IgD-negative memory B cell (primary cell): ENCODE results near the gene MAD1L1. TPM values are rescaled to one million over a fixed set of nuclear protein-coding genes. Genes with fewer than 3 reads are reported as not detected.

Experiments
- H3K27ac Mint-ChIP-seq, 3 donors: one replicate each; pipeline ENCODE4 v1.8.0; 2020 to 2022; ENCODE audit warnings: mild to moderate bottlenecking in 3 of 3, mixed read lengths in 3 of 3, moderate library complexity in 1 of 3
- H3K27me3 Mint-ChIP-seq: one replicate; pipeline ENCODE4 v1.8.0; 2021; ENCODE audit warnings: mixed read lengths
- H3K36me3 Mint-ChIP-seq: one replicate; pipeline ENCODE4 v1.8.0; 2020; ENCODE audit warnings: mild to moderate bottlenecking, mixed read lengths
- H3K4me1 Mint-ChIP-seq, 3 donors: one replicate each; pipeline ENCODE4 v1.8.0; 2020 to 2022; ENCODE audit warnings: mixed read lengths in 3 of 3, mild to moderate bottlenecking in 1 of 3
- H3K4me3 Mint-ChIP-seq, 4 donors: one replicate each; pipeline ENCODE4 v1.8.0; 2020 to 2022; ENCODE audit warnings: mild to moderate bottlenecking in 4 of 4, mixed read lengths in 4 of 4, moderate library complexity in 3 of 4
- H3K9me3 Mint-ChIP-seq, 3 donors: one replicate each; pipeline ENCODE4 v1.8.0; 2020 to 2021; ENCODE audit warnings: mixed read lengths in 3 of 3, mild to moderate bottlenecking in 1 of 3
- polyA plus RNA-seq: library from polyadenylated mRNA; unstranded; fragments of 300-500 nt; fragmentation: Illumina TruSeq; gene quantifications from one replicate; pipeline ENCODE4 v1.2.3, GENCODE V29; 2021

MAD1L1 gene
- polyA plus RNA-seq, 1 donor from 2014 or later, result 133 TPM

GRCh38 chr7:2254429-2255144 is 21.8 kb upstream of the MAD1L1 start:
- Mint-ChIP-seq H3K27ac (no peak overlapping the region), H3K4me1 (peaks cover 8 to 17% (median 13%) of the 10 kb centered on the region in 3 donors), H3K9me3 (no peaks in the 10 kb centered on the region), H3K27me3 (no peaks in the 10 kb centered on the region), H3K4me3 (no peak overlapping the region), H3K36me3 (peaks cover 6% of the 10 kb centered on the region)

GRCh38 chr7:2253525-2254244 is 20.9 kb upstream of the MAD1L1 start:
- Mint-ChIP-seq H3K27me3 (no peaks in the 10 kb centered on the region), H3K9me3 (no peaks in the 10 kb centered on the region), H3K36me3 (peaks cover 6% of the 10 kb centered on the region), H3K4me1 (peaks cover 8 to 14% (median 12%) of the 10 kb centered on the region in 3 donors), H3K27ac (no peak overlapping the region), H3K4me3 (no peak overlapping the region)

DNA sequence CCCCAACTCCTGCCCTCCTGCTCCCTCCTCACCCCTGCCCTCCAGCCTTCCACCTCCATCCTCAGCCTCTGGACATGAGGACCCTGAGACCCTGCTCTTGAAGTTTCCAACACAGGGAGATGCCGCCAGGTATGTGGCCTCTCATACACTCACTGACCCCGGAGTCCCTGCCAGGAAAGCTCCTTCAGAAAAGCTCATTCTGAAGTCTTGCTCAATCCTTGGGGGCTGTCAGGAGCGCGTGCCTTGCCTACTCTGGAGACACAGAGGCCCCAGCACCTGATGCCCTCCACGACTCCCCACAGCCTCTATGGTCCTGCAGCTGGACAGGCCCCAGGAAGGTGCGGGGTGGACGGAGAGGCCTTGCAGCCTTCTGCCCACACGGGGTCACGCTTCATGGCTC is 20.3 kb upstream of the MAD1L1 start:
- no peaks in the 10 kb centered on the region for H3K27me3 Mint-ChIP-seq
- peak overlapping the region in 1 of 4 donors; percentile 28 for H3K4me3 Mint-ChIP-seq
- H3K36me3 Mint-ChIP-seq, result peaks cover 6% of the 10 kb centered on the region
- no peaks in the 10 kb centered on the region for H3K9me3 Mint-ChIP-seq
- peaks cover 8 to 17% (median 13%) of the 10 kb centered on the region in 3 donors for H3K4me1 Mint-ChIP-seq
- H3K27ac Mint-ChIP-seq, result peak overlapping the region in 1 of 3 donors; percentile 32

DNA sequence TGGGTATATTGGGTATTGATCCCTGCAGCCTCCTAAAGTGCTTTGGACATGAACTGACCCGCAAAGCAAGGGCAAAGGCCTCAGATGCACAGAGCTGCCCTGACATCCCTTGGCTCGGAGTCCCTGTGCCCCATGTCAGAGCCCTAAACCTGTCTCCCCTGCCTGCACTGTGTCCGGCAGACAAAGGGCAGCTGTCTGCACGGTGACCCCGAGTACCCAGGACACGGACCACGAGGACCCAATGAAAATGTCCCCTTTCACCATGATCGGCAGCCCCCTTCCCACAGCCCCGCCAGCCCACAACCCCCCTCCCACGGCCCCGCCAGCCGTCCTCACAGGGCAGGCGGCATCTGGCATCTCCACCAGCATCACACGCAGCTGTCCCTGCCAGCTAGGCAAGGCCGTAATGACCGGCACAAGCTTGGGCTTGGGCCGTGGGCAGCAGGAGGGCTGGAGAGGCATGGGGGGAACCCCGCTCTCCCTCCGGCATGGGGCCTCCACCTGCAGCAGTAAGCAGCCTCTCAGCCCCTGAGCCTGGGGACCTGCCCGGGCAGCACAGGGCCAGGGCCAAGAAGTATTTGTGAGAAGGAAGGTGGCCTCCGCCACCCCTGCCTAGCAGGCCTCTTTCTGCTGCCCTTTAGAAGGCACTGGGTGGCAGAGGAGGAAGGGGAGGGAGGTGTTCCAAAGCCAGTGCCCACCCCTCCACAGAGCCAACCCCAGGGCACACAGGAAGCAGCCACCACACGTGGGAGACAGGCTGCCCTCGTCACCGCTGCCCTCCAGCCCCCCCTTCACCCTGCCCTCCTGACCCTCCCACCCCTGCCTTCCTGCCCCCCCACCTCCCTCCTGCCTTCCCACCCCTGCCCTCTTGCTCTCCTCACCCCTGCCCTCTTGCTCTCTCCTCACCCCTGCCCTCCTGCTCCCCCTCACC is 19.4 kb upstream of the MAD1L1 start:
- Mint-ChIP-seq H3K36me3 (peaks cover 6% of the 10 kb centered on the region), H3K4me3 (no peak overlapping the region), H3K27ac (peak overlapping the region in 1 of 3 donors; percentile 71), H3K4me1 (peaks cover 8 to 19% (median 13%) of the 10 kb centered on the region in 3 donors), H3K9me3 (no peaks in the 10 kb centered on the region), H3K27me3 (no peaks in the 10 kb centered on the region)

DNA sequence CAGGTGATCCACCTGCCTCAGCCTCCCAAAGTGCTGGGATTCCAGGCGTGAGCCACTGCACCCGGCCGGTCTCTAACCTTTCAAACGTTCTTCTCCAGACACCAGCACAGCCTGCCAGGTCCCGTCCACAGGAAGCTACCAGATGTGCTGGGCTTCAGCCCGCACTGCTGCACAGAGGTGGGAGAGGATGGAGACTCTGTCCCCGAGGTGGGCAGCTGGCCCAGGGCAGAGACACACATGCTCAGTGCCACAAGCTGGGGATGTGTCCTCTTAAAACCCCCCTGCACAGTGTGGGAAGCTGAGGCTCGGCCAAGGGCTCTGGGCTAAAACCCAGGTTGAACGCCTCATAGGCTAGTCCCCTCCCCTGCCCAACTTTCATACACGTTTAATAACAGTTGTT is 18.6 kb upstream of the MAD1L1 start:
- no peak overlapping the region for H3K27ac Mint-ChIP-seq

DNA sequence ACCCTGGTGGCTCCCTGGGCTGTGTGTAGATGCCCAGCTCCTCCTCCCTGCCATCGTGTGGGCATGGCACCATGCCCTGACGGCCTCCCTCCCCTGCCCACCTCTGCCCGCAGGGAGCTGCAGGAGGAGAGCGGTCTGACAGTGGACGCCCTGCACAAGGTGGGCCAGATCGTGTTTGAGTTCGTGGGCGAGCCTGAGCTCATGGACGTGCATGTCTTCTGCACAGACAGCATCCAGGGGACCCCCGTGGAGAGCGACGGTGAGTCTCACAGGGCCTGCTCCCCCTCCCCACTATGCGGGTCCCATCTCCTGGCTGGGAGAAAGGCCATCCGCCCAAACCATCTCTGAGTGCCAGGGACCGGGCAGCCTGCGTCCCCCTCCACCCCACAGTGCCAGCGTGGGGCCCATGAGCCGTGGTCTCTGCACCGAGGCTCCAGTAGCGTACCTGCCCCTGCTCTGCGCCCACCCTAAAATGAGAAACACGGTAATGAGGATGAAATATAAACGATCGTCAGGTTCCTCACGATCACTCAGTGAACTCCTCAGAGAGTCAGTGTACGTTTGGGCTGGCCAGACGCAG is 17.1 kb upstream of the MAD1L1 start:
- Mint-ChIP-seq H3K9me3 (no peaks in the 10 kb centered on the region), H3K27me3 (no peaks in the 10 kb centered on the region), H3K36me3 (peaks cover 3% of the 10 kb centered on the region), H3K27ac (peak overlapping the region in 1 of 3 donors; percentile 92), H3K4me1 (peaks cover 8 to 19% (median 10%) of the 10 kb centered on the region in 3 donors), H3K4me3 (peak overlapping the region in 2 of 4 donors; percentile 17 to 38)

More for the DNA sequence above, 18.6 kb upstream of the MAD1L1 start:
- Mint-ChIP-seq H3K4me3 (peak overlapping the region in 1 of 4 donors; percentile 28), H3K4me1 (peaks cover 8 to 19% (median 13%) of the 10 kb centered on the region in 3 donors), H3K27me3 (no peaks in the 10 kb centered on the region), H3K9me3 (no peaks in the 10 kb centered on the region), H3K36me3 (peaks cover 6% of the 10 kb centered on the region)

GRCh38 chr7:2248984-2249694 is 16.4 kb upstream of the MAD1L1 start:
- Mint-ChIP-seq H3K27ac (peak overlapping the region; percentile 26 to 92 (median 63)), H3K4me1 (peaks cover 8 to 19% (median 10%) of the 10 kb centered on the region in 3 donors), H3K27me3 (no peaks in the 10 kb centered on the region), H3K9me3 (no peaks in the 10 kb centered on the region), H3K4me3 (peak overlapping the region in 2 of 4 donors; percentile 35 to 76), H3K36me3 (peaks cover 3% of the 10 kb centered on the region)

GRCh38 chr7:2247141-2247995 is 14.6 kb upstream of the MAD1L1 start:
- H3K36me3 Mint-ChIP-seq, result peaks cover 3% of the 10 kb centered on the region
- H3K27me3 Mint-ChIP-seq, result no peaks in the 10 kb centered on the region
- H3K9me3 Mint-ChIP-seq, result no peaks in the 10 kb centered on the region
- H3K27ac Mint-ChIP-seq, result peak overlapping the region in 1 of 3 donors; percentile 55
- peaks cover 11 to 23% (median 14%) of the 10 kb centered on the region in 3 donors for H3K4me1 Mint-ChIP-seq
- H3K4me3 Mint-ChIP-seq, result peak overlapping the region in 1 of 4 donors; percentile 52

DNA sequence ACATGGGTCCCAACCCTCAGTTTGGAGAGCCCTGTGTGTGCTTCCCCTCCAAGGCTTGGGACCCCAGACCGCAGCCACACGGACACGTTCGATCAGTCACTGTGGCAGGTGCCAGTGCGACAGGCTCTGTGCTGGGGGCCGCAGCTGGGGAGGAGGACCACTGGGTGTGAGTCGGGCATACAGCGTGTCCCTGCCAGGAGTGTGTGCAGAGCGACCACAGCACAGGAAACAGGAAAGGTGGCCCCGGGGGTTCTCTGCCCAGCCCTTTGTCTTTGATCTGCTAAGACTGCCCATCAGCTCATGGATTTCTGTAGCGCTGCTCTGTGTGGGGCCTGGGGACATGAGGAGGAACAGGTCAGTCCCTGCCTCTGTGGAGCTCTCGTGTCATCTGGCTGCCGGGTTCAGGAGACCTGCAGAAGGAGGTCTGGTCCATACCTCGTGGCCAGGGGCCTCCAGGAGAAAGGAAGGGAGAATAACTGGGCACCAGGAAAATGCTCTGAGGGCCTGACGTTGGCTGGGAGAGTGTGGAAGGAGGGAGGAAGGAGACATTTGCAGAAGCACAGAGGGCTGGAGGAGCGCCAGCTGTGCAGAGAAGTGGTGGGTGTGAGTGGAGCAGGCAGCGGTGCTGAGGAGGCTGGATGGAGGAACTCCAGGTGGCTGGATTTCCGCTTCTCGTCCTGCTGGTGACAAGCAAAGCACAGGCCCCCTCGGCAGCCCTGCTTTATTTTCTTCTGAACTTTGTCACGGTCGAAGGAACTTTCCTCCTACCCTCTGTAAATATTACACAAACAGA is 13.3 kb upstream of the MAD1L1 start:
- peak overlapping the region in 2 of 4 donors; percentile 58 to 73 for H3K4me3 Mint-ChIP-seq
- H3K27me3 Mint-ChIP-seq, result no peaks in the 10 kb centered on the region
- H3K9me3 Mint-ChIP-seq, result no peaks in the 10 kb centered on the region
- peaks cover 3% of the 10 kb centered on the region for H3K36me3 Mint-ChIP-seq
- peaks cover 11 to 24% (median 16%) of the 10 kb centered on the region in 3 donors for H3K4me1 Mint-ChIP-seq
- peak overlapping the region; percentile 66 to 89 (median 81) for H3K27ac Mint-ChIP-seq

- Mint-ChIP-seq H3K4me1 (peaks cover 15 to 31% (median 20%) of the 10 kb centered on the region in 3 donors), H3K9me3 (no peaks in the 10 kb centered on the region), H3K27me3 (no peaks in the 10 kb centered on the region), H3K4me3 (peak overlapping the region in 1 of 4 donors; percentile 66), H3K27ac (no peak overlapping the region), H3K36me3 (no peaks in the 10 kb centered on the region)
Measured at GRCh38 chr7:2244404-2244995, 11.8 kb upstream of the MAD1L1 start.

GRCh38 chr7:2243458-2243857 is 10.7 kb upstream of the MAD1L1 start:
- Mint-ChIP-seq H3K4me3 (peak overlapping the region; percentile 84 to 97 (median 92)), H3K9me3 (no peaks in the 10 kb centered on the region), H3K36me3 (no peaks in the 10 kb centered on the region), H3K27ac (peak overlapping the region in 1 of 3 donors; percentile 98), H3K27me3 (no peaks in the 10 kb centered on the region), H3K4me1 (peaks cover 10 to 22% (median 12%) of the 10 kb centered on the region in 3 donors)
